Measurements from ENCODE around the gene WBP1L.
"Not testable (repeated sequence)": the region's sequence is repeated elsewhere in the genome, so short reads cannot be mapped to it uniquely, and the experiment has no call there.

Gene WBP1L

GRCh38 chr10:102743588-102744373, at the start of gene WBP1L:
WBP1L (plus strand) TSS chr10:102743948; CDS start chr10:102744054, 106 bp downstream.
- peak; percentile 92 to 96 for DNase-seq

DNA sequence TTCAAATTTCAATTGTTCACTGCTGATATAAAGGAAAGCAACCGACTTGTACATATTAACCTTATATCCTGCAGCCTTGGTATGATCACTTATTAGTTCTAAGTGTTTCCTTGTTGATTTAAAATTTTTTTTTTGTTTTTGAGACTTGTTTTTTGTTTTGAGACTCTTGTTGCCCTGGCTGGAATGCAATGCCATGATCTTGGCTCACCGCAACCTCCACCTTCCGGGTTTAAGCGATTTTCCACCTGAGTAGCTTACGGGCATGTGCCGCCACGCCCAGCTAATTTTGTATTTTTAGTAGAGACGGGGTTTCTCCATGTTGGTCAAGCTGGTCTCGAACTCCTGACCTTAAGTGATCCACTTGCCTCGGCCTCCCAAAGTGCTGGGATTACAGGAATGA, 48.3 kb upstream of the WBP1L start:
- DNase-seq, result not testable (repeated sequence)

DNA sequence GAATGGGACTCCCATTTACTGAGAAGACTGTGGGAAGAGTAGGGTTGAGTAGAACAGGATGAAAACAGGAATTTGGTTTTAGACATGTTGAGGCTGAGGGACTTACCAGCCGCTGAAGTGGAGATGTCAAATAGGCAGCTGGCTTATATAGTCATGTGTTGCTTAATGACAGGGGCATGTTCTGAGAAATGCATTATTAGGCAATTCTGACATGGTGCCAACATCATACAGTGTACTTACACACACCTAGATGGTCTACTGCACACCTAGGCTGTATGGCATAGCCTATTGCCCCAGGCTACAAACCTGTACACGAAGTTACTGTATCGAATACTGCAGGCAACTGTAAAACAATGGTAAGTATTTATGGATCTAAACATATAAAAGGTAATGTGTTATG, 47.0 kb upstream of the WBP1L start:
- no peak for DNase-seq

GRCh38 chr10:102698894-102699293, 44.9 kb upstream of the WBP1L start:
- DNase-seq, result no peak

DNA sequence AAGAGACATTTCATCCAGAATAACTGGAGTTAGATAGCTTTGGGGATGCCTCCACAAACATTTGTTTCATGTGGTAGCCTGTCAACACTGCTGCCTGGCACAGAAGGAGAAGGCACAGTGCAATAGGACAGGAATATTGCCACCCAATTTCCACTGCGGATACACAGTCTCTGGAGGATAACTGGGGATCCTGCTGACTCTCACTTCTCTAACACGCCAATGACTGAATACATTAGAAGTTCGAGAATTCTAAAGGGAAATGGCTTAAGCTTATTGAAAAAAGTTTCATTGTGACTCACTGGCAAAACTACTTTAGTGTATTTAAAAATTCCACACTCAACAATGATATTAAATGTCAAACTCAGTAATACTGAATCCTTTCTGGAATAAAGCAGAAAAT, 42.5 kb upstream of the WBP1L start:
- no peak for DNase-seq

DNA sequence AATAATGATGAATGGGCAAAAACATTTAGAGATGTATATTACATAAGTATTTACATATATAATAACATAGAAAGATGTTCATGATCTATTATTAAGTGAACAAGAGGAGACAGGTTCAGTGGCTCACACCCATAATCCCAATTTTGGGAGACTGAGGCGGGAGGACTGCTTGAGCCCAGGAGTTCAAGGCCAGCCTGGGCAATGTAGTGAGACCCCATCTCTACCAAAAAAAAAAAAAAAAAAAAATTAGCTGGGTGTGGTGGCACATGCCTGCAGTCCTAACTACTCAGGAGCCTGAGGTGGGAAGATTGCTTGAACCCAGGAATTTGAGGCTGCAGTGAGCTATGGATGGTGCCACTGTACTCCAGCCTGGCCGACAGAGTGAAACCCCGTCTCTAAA, 42.0 kb upstream of the WBP1L start:
- DNase-seq, result no peak

- no peak for DNase-seq
These were observed 41.0 kb upstream of the WBP1L start for GRCh38 chr10:102702742-102703141.

- DNase-seq, result no peak
These were observed 38.8 kb upstream of the WBP1L start for GRCh38 chr10:102704915-102705314.

GRCh38 chr10:102705531-102705930, 38.2 kb upstream of the WBP1L start:
- no peak for DNase-seq

- DNase-seq, result no peak
These were observed 33.1 kb upstream of the WBP1L start for GRCh38 chr10:102710609-102711008.

GRCh38 chr10:102712089-102712488, 31.7 kb upstream of the WBP1L start:
- DNase-seq, result no peak

DNA sequence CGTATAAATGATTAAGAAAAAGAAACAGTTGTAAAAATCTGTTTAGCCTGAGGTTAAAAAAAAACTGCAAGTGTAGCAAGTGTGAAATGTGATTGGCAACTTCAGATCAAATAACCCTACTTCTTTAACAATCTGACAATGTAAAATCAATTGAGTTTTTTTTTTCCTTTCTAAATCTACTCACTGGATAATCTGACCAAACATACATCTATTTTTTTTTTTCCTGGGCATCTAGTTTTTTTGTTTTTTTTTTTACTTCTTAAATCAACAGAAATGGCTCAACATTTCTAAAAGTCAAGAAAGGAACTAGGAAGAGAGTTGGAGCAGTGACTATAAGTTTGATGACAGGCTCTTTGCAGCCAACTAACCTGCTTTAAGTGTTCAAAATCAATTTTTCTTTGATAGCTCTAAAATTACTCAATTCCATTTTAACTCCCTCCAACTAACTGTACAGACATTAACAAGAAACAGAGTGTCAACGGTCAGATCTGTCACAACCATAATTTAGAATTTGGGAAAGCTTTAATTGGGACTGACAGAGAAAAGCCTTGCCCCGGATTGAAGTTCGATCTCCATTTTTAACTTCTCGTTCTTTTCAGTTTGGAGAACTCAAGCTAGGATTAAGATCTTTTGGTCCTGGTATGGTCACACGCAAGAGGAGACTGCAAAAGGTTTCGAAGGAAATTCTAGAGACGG, 30.8 kb upstream of the WBP1L start:
- no peak for DNase-seq

- DNase-seq, result no peak
These were observed 30.3 kb upstream of the WBP1L start for GRCh38 chr10:102713539-102713813.

GRCh38 chr10:102713814-102714620, 29.7 kb upstream of the WBP1L start, which contains the start of gene ARL3:
ARL3 (minus strand) TSS chr10:102714397; CDS start chr10:102714275, 122 bp downstream.
- peak; percentile 93 to 94 for DNase-seq

DNA sequence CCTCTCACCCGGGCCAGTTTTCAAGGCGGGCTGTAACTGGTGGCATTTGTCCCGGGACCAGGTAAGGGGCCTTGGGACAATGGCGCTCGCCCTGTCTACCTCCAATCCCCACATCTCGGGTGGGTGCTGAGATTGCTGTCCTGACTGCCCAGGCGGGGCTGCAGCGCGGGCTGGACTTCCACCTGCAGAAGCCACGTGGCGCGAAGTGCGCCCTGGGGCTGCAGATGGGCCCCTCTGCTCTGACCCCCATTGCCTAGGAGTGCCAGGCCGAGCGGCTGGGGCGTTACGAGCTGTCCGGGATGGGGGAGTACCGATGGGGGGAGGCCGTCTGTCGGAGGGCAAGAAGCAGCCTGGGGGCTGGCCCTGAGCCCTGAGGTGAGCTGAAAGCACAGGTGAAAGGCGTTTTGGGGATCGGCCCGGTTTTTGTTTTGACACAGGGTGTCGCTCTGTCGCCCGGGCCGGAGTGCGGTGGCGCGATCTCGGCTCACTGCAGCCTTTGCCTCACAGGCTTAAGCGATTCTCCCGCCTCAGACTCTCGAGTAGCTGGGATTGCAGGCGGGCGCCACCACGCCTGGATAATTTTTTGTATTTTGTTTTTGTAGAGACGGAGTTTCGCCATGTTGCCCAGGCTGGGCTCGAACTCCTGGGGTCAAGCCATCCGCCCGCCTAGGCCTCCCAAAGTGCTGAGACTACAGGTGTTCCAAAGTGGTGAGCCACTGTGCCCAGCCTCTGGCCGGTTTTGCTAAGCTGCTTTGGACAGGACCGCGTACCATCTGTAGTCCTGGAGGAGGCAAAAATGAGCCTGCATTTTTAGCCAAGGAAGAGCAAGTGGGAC, 28.9 kb upstream of the WBP1L start, which contains the start of gene SFXN2:
SFXN2 (plus strand) TSS at position 16 of the 835 bp plus-strand sequence. CDS start 12,001 bp downstream, outside the sequence.
- peak; percentile 46 to 54 for DNase-seq

DNA sequence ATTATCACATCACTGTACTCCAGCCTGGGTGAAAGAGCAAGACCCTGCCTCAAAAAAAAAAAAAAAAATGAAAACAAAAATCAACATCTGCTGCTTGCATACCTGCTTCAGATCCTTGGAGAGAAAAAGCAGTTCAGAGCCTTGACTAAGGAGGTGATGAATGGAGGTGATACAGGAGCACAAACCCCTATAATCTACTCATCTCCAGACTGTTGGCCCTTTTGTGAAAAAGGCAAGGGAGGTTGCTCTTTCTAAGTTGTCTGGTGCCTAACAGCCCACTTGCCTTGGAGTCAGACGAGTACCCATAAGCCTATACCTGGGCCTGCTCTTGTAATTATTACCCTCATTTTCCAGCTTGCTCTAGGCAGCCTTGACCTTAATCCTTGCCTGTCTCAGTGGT, 27.9 kb upstream of the WBP1L start:
- no peak for DNase-seq

GRCh38 chr10:102716900-102717565, 26.7 kb upstream of the WBP1L start:
- DNase-seq, result not testable (repeated sequence)

GRCh38 chr10:102718220-102718619, 25.5 kb upstream of the WBP1L start:
- DNase-seq, result no peak

DNA sequence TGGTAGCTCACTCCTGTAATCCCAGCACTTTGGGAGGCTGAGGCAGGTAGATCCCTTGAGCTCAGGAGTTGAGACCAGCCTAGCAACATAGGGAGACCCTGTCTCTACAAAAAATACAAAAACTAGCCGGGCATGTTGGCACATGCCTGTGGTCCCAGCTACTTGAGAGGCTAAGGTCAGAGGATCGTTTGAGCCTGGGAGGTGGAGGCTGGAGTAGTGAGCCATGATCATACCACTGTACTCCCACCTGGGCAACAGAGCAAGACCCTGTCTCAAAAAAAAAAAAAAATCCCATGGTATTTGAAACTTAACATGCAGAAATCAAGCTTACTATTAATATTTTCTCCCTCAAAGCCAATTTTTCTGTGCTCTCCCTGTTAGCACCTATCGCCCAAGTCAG, 23.4 kb upstream of the WBP1L start:
- DNase-seq, result no peak

DNA sequence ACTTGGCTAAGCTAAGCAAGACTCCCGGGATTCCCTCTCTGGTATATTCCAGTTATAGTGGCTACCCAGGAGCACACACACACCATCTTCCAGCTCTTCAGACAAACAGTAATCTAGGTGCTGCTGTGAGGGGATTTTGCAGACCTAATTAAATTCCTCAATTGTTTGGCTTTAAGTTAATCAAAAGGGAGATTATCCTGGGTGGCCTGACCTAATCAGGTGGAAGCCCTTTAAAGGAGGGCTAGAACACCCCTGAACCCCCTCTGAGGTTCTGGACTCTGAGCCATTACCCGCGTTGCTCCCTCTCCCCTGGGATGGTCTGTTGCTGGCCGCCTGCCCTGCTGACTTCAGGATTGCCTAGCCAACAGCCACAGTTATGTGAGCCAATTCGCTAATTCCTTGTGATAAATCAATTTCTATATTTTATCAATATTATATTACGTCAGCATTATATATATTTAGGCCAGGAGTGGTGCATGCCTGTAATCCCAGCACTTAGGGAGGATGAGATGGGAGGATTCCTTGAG, 22.9 kb upstream of the WBP1L start:
- DNase-seq, result no peak

DNA sequence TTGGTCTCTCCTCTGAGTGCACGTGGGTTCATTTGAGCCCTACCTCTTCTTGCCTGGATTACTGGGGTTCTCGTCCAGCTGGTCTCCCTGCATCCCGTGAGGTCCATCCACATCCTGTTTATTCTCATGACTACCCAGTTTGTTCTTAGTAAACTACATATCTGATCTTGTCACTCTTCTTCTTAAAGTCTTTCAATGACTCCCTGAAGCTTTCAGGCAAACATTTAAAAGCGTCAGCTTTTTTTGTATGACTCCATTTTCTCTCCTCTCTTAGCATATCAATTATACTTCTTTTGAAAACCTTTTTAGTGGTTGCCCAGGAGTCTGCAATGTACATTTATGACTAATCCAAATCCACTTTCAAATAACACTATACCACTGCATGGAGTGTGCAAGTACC, 21.8 kb upstream of the WBP1L start:
- no peak for DNase-seq

- no peak for DNase-seq
These were observed 19.8 kb upstream of the WBP1L start for GRCh38 chr10:102723989-102724388.

Measured in activated CD4-positive, alpha-beta T cell treated with anti-CD3 and anti-CD28 coated beads for 4 hours (primary cell).